ENCODE results near the gene KDM3B.

DNA sequence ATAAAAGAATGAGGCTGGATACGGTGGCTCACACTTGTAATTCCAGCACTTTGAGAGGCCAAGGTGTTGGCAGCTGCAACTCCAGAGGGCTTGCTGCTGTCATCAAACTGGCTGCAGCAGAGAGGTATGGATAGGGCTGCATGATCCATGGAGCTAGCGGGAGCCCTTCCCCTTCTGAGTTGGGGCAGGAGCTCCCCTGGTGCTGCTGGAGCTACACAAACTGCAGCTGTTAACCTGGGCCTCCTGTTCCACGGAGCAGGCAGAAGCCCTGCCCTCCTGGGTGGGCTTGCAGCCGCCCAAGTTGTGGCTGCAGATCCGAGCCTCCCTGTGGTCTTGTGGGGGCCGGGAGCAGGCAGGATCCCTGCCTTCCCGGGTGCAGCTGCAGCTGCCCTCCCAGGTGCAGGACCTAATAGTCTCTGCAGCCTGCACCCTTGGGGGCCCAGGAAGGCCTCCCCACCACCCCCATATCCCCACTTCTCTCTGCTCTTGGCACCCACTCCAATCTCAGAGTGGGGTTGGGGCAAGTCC lies 36.7 kb upstream of the KDM3B start:
- TF ChIP-seq, protein P1, sequence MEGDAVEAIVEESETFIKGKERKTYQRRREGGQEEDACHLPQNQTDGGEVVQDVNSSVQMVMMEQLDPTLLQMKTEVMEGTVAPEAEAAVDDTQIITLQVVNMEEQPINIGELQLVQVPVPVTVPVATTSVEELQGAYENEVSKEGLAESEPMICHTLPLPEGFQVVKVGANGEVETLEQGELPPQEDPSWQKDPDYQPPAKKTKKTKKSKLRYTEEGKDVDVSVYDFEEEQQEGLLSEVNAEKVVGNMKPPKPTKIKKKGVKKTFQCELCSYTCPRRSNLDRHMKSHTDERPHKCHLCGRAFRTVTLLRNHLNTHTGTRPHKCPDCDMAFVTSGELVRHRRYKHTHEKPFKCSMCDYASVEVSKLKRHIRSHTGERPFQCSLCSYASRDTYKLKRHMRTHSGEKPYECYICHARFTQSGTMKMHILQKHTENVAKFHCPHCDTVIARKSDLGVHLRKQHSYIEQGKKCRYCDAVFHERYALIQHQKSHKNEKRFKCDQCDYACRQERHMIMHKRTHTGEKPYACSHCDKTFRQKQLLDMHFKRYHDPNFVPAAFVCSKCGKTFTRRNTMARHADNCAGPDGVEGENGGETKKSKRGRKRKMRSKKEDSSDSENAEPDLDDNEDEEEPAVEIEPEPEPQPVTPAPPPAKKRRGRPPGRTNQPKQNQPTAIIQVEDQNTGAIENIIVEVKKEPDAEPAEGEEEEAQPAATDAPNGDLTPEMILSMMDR (IDR thresholded peaks at IDR 0.05 in 2 of 3, conservative IDR thresholded peaks at IDR 0.05 in 1 of 3; ENCODE audit: insufficient read depth in 2 of 3, low read depth in 1 of 3, low read length in 3 of 3): no peak
- TF ChIP-seq ZKSCAN1 (IDR thresholded peaks at IDR 0.05; ENCODE audit: low read depth, low read length): no peak
- TF ChIP-seq FOXK2 (conservative IDR thresholded peaks at IDR 0.05 in 1 of 2, IDR thresholded peaks at IDR 0.05 in 1 of 2; ENCODE audit: low read depth in 2 of 2): no peak
- no peak for TF ChIP-seq JUND (IDR thresholded peaks at IDR 0.05; ENCODE audit: borderline replicate concordance, low read depth, low read length)
- no peak for TF ChIP-seq JUND (tag; IDR thresholded peaks at IDR 0.05; ENCODE audit: borderline replicate concordance, low read depth, low read length)
- no peak for TF ChIP-seq EP300 (IDR thresholded peaks at IDR 0.05; ENCODE audit: low read length)
